K562 (cell line): ENCODE data around the gene BTRC. TPM values are rescaled to one million over a fixed set of nuclear protein-coding genes. Genes with fewer than 3 reads are reported as not detected.

Experiments
- ATAC-seq: fragments of 200-7000 bp; cut with Tn5 transposase; 3 replicates; pipeline ENCODE4 v1.9.1; 2020; ENCODE audit warnings: moderate library complexity
- BruUV-seq: library from RNA; stranded (reverse); fragments of 400-500 nt; replicated peaks from 2 replicates; lab custom pipeline; 2021; lab: Mats Ljungman, UMichigan
- CTCF ChIA-PET: fragments of 300-600 bp; formaldehyde crosslinking; extraction: SDS; loops from one replicate; lab custom pipeline; 2021; ENCODE audit warnings: low intra/inter-chr PET ratio; lab: Yijun Ruan, JAX
- POLR2A ChIA-PET: fragments of 300-600, 350-650 bp; sonication (Branson Sonifier 250); formaldehyde crosslinking; extraction: SDS; loops from one replicate; lab custom pipeline; 2021; ENCODE audit warnings: antibody characterized with exemption, inconsistent platforms; lab: Yijun Ruan, JAX
- DNase-seq, 4 experiments: peaks; one replicate each; pipeline versions ENCODE4 v3.0.0 to v3.0.0-alpha.2; 2011 to 2018; ENCODE audit warnings: low spot score in 3 of 4, mixed read lengths in 3 of 4; ENCODE audit errors: extremely low read depth in 1 of 4
- FAIRE-seq: peaks from 2 replicates; lab custom pipeline; 2011; peaks lifted over from hg19 to GRCh38; lab: Jason Lieb, UNC
- H2AFZ ChIP-seq: 2 replicates; pipeline ENCODE4 v1.6.0; 2011; ENCODE audit warnings: low read depth, low read length, control low read depth, inconsistent platforms
- H3K27ac ChIP-seq: fragments of 200-600 bp; 3 replicates; pipeline ENCODE4 v1.8.0; 2011; ENCODE audit warnings: low read depth, mild to moderate bottlenecking, control low read depth, inconsistent platforms, low read length, moderate library complexity, mixed read lengths; ENCODE audit errors: extremely low read depth
- H3K27me3 ChIP-seq, 2 experiments: fragments of 300-600 bp in 1 of 2; 2 replicates in 1 of 2; 3 replicates in 1 of 2; pipeline versions ENCODE4 v1.6.0 to v1.8.0; 2011; ENCODE audit warnings: inconsistent platforms in 2 of 2, low read length in 2 of 2, mild to moderate bottlenecking in 1 of 2, mixed read lengths in 1 of 2, moderate library complexity in 1 of 2; ENCODE audit not compliant: control insufficient read depth in 2 of 2, insufficient read depth in 2 of 2
- H3K36me3 ChIP-seq: fragments of 300-600 bp; 3 replicates; pipeline ENCODE4 v1.8.0; 2011; ENCODE audit warnings: mild to moderate bottlenecking, low read length, inconsistent platforms; ENCODE audit not compliant: control insufficient read depth, insufficient read depth
- H3K4me1 ChIP-seq, 2 experiments: fragments of 200-600 bp in 1 of 2; replicated peaks in 1 of 2; 2 replicates in 1 of 2; 3 replicates in 1 of 2; pipeline versions ENCODE4 v1.5.1 to v1.8.0; 2011; ENCODE audit warnings: inconsistent platforms in 2 of 2, low read length in 2 of 2, mild to moderate bottlenecking in 1 of 2, mixed read lengths in 1 of 2, moderate library complexity in 1 of 2; ENCODE audit not compliant: control insufficient read depth in 2 of 2, insufficient read depth in 2 of 2
- H3K4me2 ChIP-seq: 2 replicates; pipeline ENCODE4 v1.6.1; 2011; ENCODE audit warnings: low read length, control low read depth, inconsistent platforms, mixed read lengths; ENCODE audit not compliant: insufficient read depth
- H3K4me3 ChIP-seq: fragments of 200-600 bp; sonication (generic), shearing (Covaris generic); 2 replicates; pipeline ENCODE4 v1.5.1; 2016; ENCODE audit warnings: control low read depth, inconsistent platforms
- H3K79me2 ChIP-seq: fragments of 200-600 bp; 3 replicates; pipeline ENCODE4 v1.8.0; 2011; ENCODE audit warnings: low read length, inconsistent platforms; ENCODE audit not compliant: control insufficient read depth, insufficient read depth
- H3K9ac ChIP-seq, 2 experiments: 2 replicates each; pipeline versions ENCODE4 v1.6.0 to v1.6.1; 2011; ENCODE audit warnings: low read depth in 2 of 2, low read length in 2 of 2, control low read depth in 1 of 2, inconsistent platforms in 1 of 2, mild to moderate bottlenecking in 1 of 2, mixed read lengths in 1 of 2; ENCODE audit not compliant: insufficient read depth in 1 of 2
- H3K9me1 ChIP-seq: one replicate; pipeline ENCODE4 v1.6.0; 2011; ENCODE audit warnings: inconsistent platforms, mild to moderate bottlenecking, low read length, moderate library complexity; ENCODE audit not compliant: control insufficient read depth, insufficient read depth
- H3K9me3 ChIP-seq: replicated peaks from 2 replicates; pipeline ENCODE4 v1.5.1; 2011; ENCODE audit warnings: low read depth, low read length, inconsistent platforms; ENCODE audit not compliant: control insufficient read depth, insufficient read depth
- H4K20me1 ChIP-seq: replicated peaks from 2 replicates; pipeline ENCODE4 v1.6.1; 2011; ENCODE audit warnings: low read length, inconsistent platforms, mixed read lengths; ENCODE audit not compliant: control insufficient read depth, insufficient read depth
- BRD9 ChIP-seq: fragments of 450-650 bp; IDR thresholded peaks from 2 replicates; pipeline ENCODE4 v1.6.1; 2018; ENCODE audit warnings: low read depth; ENCODE audit not compliant: partially characterized antibody
- C11orf30 ChIP-seq: fragments of 450-650 bp; IDR thresholded peaks from 2 replicates; pipeline ENCODE4 v1.6.1; 2016; ENCODE audit warnings: low read depth, mild to moderate bottlenecking
- GATA2 ChIP-seq: sonication (generic); formaldehyde crosslinking; IDR thresholded peaks from 2 replicates; pipeline ENCODE4 v1.4.0; 2020; ENCODE audit warnings: mild to moderate bottlenecking, missing genetic modification reagents
- MAFF ChIP-seq: IDR thresholded peaks from 2 replicates; pipeline ENCODE4 v1.6.1; 2012; ENCODE audit warnings: low read length, improper control_type of control experiment
- SMAD4 ChIP-seq: fragments of 250-450 bp; sonication (Bioruptor Pico); conservative IDR thresholded peaks from 2 replicates; pipeline ENCODE4 v1.8.0; 2021; ENCODE audit warnings: inconsistent platforms, mild to moderate bottlenecking, moderate library complexity
- XRCC4 ChIP-seq: IDR thresholded peaks from one replicate; pipeline ENCODE4 v1.6.1; 2011; ENCODE audit not compliant: insufficient read depth, insufficient read length; ENCODE audit errors: extremely low read depth
- ZFP36 ChIP-seq: fragments of 150-350 bp; IDR thresholded peaks from 2 replicates; pipeline ENCODE4 v1.6.1; 2018; ENCODE audit warnings: low read length, low read depth; ENCODE audit not compliant: partially characterized antibody
- ZNF384 ChIP-seq: IDR thresholded peaks from 2 replicates; pipeline ENCODE4 v1.6.1; 2012; ENCODE audit warnings: low read depth, low read length, improper control_type of control experiment
- WGBS: fragments of 100-300 bp; shearing (Covaris generic); methylation state at CpG from one replicate; pipeline ENCODE4 v1.1.6; 2016; ENCODE audit warnings: low coverage, mixed read lengths; ENCODE audit not compliant: insufficient coverage; ENCODE audit errors: missing lambda C conversion rate; 5-methylcytosine and 5-hydroxymethylcytosine counted together
- in situ Hi-C: fragments of 300-500 bp; cut with MboI; formaldehyde crosslinking; loops from 4 replicates; pipeline ENCODE4 v1.15.0; 2018; ENCODE audit warnings: inconsistent platforms, mixed read lengths
- intact Hi-C: fragments of 100-400 bp; cut with micrococcal nuclease; formaldehyde crosslinking; loops from 2 replicates; pipeline ENCODE4 v1.14.2; 2022
- polyA plus RNA-seq, 8 experiments: library from polyadenylated mRNA; depleted of rRNA in 4 of 8; stranded (reverse) in 5 of 8; unstranded in 3 of 8; fragments of >200 nt; fragmentation: Nextera tagmentation in 2 of 8; fragmentation: Illumina TruSeq in 1 of 8; extraction: Ambion mirVana in 2 of 8; extraction: Trizol in 1 of 8; gene quantifications; 2 replicates each; pipeline versions ENCODE4 v1.2.1 to v1.2.3, GENCODE V29; 2011 to 2014; ENCODE audit warnings: inconsistent platforms in 1 of 8, missing spikeins in 1 of 8
- total RNA-seq, 7 experiments: library from RNA; depleted of rRNA in 6 of 7; stranded (reverse); fragments of >200 nt in 6 of 7; fragmentation: Illumina TruSeq in 2 of 7; extraction: Trizol in 2 of 7; gene quantifications; 2 replicates each; pipeline versions ENCODE4 v1.2.1 to v1.2.3, GENCODE V29; 2011 to 2021; ENCODE audit warnings: low replicate concordance in 1 of 7

Gene BTRC
- total and polyA plus RNA-seq, 9 of the 15 experiments (the other 6 are each of a cell fraction or from before 2014, with no cell fraction given), result 1.6 to 15.4 (median 7.0) TPM

- no peak for TF ChIP-seq XRCC4
- no peak for TF ChIP-seq MAFF
Observed at GRCh38 chr10:101545898-101546297, 191.9 kb downstream of the BTRC start (continued).

DNA sequence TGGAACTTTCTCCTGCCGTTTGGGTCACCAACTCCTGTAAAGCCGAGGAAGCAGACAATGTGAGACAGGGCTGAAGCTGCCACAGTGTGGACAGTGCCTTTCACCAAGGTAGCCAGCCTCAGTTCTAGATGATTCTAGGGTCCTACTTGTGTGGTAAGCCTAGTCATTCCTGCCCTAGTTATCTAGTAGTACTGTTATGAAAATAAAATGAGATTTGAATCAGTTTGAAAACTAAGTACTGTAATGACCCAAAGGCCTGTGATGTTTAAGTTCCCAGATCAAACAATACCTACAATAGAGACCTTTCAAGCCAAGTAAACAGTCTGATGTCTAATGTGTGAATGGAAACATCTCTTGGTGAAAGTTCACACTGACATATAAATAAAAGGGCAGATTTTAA is 197.0 kb downstream of the BTRC start:
- in situ Hi-C loops (no loop called here), intact Hi-C loops (no loop called here)
- no peak for DNase-seq
- no peaks in the 10 kb centered on the region for H3K9me3 ChIP-seq
- ATAC-seq, result no peak
- H3K4me2 ChIP-seq, result no peak overlapping the region
- H3K4me3 ChIP-seq, result no peak overlapping the region
- no peak for FAIRE-seq
- peaks cover 0 to 3% of the 10 kb centered on the region in 2 experiments; a peak in 3 of 5 replicates for H3K4me1 ChIP-seq
- H3K9me1 ChIP-seq, result no peaks in the 10 kb centered on the region
- ChIA-PET CTCF (no interaction called here), POLR2A (no interaction called here)
- H3K9ac ChIP-seq, result no peak overlapping the region
- no peaks in the 10 kb centered on the region for H3K79me2 ChIP-seq
- no TSS peak for BruUV-seq
- no peak overlapping the region for H3K27ac ChIP-seq
- WGBS, result 100% methylated on average over 2 of the region's 2 CpGs
- no peaks in the 10 kb centered on the region for H3K27me3 ChIP-seq
- TF ChIP-seq ZNF384 (no peak), ZFP36 (no peak), C11orf30 (no peak), GATA2 (CRISPR knock-in tag) (no peak), BRD9 (no peak), SMAD4 (no peak)
- H2AFZ ChIP-seq, result no peak overlapping the region
- H4K20me1 ChIP-seq, result no peaks in the 10 kb centered on the region
- H3K36me3 ChIP-seq, result peaks cover 2% of the 10 kb centered on the region; the same call in 1 of the 3 replicates
